ENCODE data around the gene STPG1. TPM values are rescaled to one million over a fixed set of nuclear protein-coding genes. Genes with fewer than 3 reads are reported as not detected.

STPG1 gene
- total and polyA plus RNA-seq, 9 of the 15 experiments (the other 6 are each of a cell fraction or from before 2014, with no cell fraction given) = 5.0 to 11.9 (median 8.3) TPM

- TF ChIP-seq, protein P1, sequence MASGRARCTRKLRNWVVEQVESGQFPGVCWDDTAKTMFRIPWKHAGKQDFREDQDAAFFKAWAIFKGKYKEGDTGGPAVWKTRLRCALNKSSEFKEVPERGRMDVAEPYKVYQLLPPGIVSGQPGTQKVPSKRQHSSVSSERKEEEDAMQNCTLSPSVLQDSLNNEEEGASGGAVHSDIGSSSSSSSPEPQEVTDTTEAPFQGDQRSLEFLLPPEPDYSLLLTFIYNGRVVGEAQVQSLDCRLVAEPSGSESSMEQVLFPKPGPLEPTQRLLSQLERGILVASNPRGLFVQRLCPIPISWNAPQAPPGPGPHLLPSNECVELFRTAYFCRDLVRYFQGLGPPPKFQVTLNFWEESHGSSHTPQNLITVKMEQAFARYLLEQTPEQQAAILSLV (tag; IDR thresholded peaks at IDR 0.05) = no peak
- TF ChIP-seq MGA (IDR thresholded peaks at IDR 0.05) (peak; percentile 30; the same call in 1 of the 2 replicates), TBP (optimal IDR thresholded peaks at IDR 0.05; ENCODE audit: low read depth, low read length) (peak; percentile 65), RBFOX2 (IDR thresholded peaks at IDR 0.05; ENCODE audit: low read depth, low read length) (peak; percentile 84), ZNF175 (CRISPR knock-in tag; IDR thresholded peaks at IDR 0.05; ENCODE audit: low read depth) (no peak), AFF4 (CRISPR knock-in tag; IDR thresholded peaks at IDR 0.05) (no peak), ILF3 (IDR thresholded peaks at IDR 0.05; ENCODE audit: borderline replicate concordance) (no peak), CGGBP1 (CRISPR knock-in tag; IDR thresholded peaks at IDR 0.05) (0 out of 2 replicates have a peak, but pooled peaks have one; percentile 3), ZNF197 (CRISPR knock-in tag; IDR thresholded peaks at IDR 0.05; ENCODE audit: low read depth) (no peak)
These were observed at the start of gene STPG1 (continued) for GRCh38 chr1:24413350-24414163.
